Measurements from ENCODE around the gene SYN1. TPM values are rescaled to one million over a fixed set of nuclear protein-coding genes. Genes with fewer than 3 reads are reported as not detected.
"Not testable (repeated sequence)": the region's sequence is repeated elsewhere in the genome, so short reads cannot be mapped to it uniquely, and the experiment has no call there.

The SYN1 gene
- 2.6 to 5.9 TPM (median 3.7 TPM) in 3 replicates for total RNA-seq
- long read RNA-seq, partial matches to known transcripts: 6 of 8 reads
- long read RNA-seq, other reads (novel, unspliced or antisense): 0 of 8 reads

- Mint-ChIP-seq H3K36me3 (ENCODE audit: low read depth) (no peaks in the 10 kb centered on the region), H3K27me3 (ENCODE audit: low read depth) (no peaks in the 10 kb centered on the region), H3K9me3 (ENCODE audit: low read depth) (peaks cover 3% of the 10 kb centered on the region), H3K27ac (ENCODE audit: unreplicated experiment) (no peak within 1 kb of the TSS), H3K4me1 (ENCODE audit: low read depth) (peaks cover 11% of the 10 kb centered on the region), H3K4me3 (ENCODE audit: unreplicated experiment) (peak within 1 kb of the TSS; percentile 52)
- peak; percentile 51 for TF ChIP-seq CTCF (IDR thresholded peaks at IDR 0.05)
- DNase-seq (ENCODE audit: low spot score): no peak
Measured at GRCh38 chrX:47619486-47620302, at the start of gene SYN1. Gene SYN1, minus strand, starts transcription at chrX:47619857. Its CDS starts 129 bp downstream, at chrX:47619728.

GRCh38 chrX:47665797-47666196, 46.1 kb upstream of the SYN1 start:
- not testable (repeated sequence) for H3K4me3 Mint-ChIP-seq (ENCODE audit: unreplicated experiment); H3K4me1 Mint-ChIP-seq (ENCODE audit: low read depth); H3K27ac Mint-ChIP-seq (ENCODE audit: unreplicated experiment); H3K36me3 Mint-ChIP-seq (ENCODE audit: low read depth); DNase-seq (ENCODE audit: low spot score); H3K27me3 Mint-ChIP-seq (ENCODE audit: low read depth)
- peaks cover 19% of the 10 kb centered on the region for H3K9me3 Mint-ChIP-seq (ENCODE audit: low read depth)

GRCh38 chrX:47664737-47665136, 45.1 kb upstream of the SYN1 start:
- no peaks in the 10 kb centered on the region for H3K27me3 Mint-ChIP-seq (ENCODE audit: low read depth)
- DNase-seq (ENCODE audit: low spot score): no peak
- peaks cover 14% of the 10 kb centered on the region for H3K9me3 Mint-ChIP-seq (ENCODE audit: low read depth)
- TF ChIP-seq CTCF (IDR thresholded peaks at IDR 0.05): no peak
- no peaks in the 10 kb centered on the region for H3K36me3 Mint-ChIP-seq (ENCODE audit: low read depth)
- no peak overlapping the region for H3K27ac Mint-ChIP-seq (ENCODE audit: unreplicated experiment)
- no peak overlapping the region for H3K4me3 Mint-ChIP-seq (ENCODE audit: unreplicated experiment)
- peaks cover 11% of the 10 kb centered on the region for H3K4me1 Mint-ChIP-seq (ENCODE audit: low read depth)

- no peaks in the 10 kb centered on the region for H3K36me3 Mint-ChIP-seq (ENCODE audit: low read depth)
- H3K27me3 Mint-ChIP-seq (ENCODE audit: low read depth): no peaks in the 10 kb centered on the region
- H3K27ac Mint-ChIP-seq (ENCODE audit: unreplicated experiment): peak overlapping the region; percentile 37
- H3K9me3 Mint-ChIP-seq (ENCODE audit: low read depth): peaks cover 14% of the 10 kb centered on the region
- no peak for TF ChIP-seq CTCF (IDR thresholded peaks at IDR 0.05)
- H3K4me1 Mint-ChIP-seq (ENCODE audit: low read depth): peaks cover 19% of the 10 kb centered on the region
- no peak overlapping the region for H3K4me3 Mint-ChIP-seq (ENCODE audit: unreplicated experiment)
- no peak for DNase-seq (ENCODE audit: low spot score)
Measured at GRCh38 chrX:47662144-47662657, 42.5 kb upstream of the SYN1 start.

GRCh38 chrX:47661539-47661938, 41.9 kb upstream of the SYN1 start:
- peaks cover 19% of the 10 kb centered on the region for H3K4me1 Mint-ChIP-seq (ENCODE audit: low read depth)
- no peak overlapping the region for H3K4me3 Mint-ChIP-seq (ENCODE audit: unreplicated experiment)
- H3K27me3 Mint-ChIP-seq (ENCODE audit: low read depth): no peaks in the 10 kb centered on the region
- peaks cover under 1% of the 10 kb centered on the region for H3K36me3 Mint-ChIP-seq (ENCODE audit: low read depth)
- peaks cover 14% of the 10 kb centered on the region for H3K9me3 Mint-ChIP-seq (ENCODE audit: low read depth)
- H3K27ac Mint-ChIP-seq (ENCODE audit: unreplicated experiment): no peak overlapping the region
- DNase-seq (ENCODE audit: low spot score): no peak
- TF ChIP-seq CTCF (IDR thresholded peaks at IDR 0.05): no peak
